ENCODE data around the gene KRTAP1-5. TPM values are rescaled to one million over a fixed set of nuclear protein-coding genes. Genes with fewer than 3 reads are reported as not detected.

Gene KRTAP1-5
- total RNA-seq, 4 donors from 2014 or later = not detected

GRCh38 chr17:40981115-40981514 lies 45.9 kb downstream of the KRTAP1-5 start:
- TF ChIP-seq POLR2A (IDR thresholded peaks at IDR 0.05) = no peak
- no peak for TF ChIP-seq CTCF (IDR thresholded peaks at IDR 0.05)
- no peaks in the 10 kb centered on the region for H3K9me3 ChIP-seq
- no peak overlapping the region for H3K4me3 ChIP-seq
- H3K27ac ChIP-seq = no peak overlapping the region
- intact Hi-C loops (cut with DNase I) = no loop called here
- H3K27me3 ChIP-seq = peaks cover 0 to 24% (median 0%) of the 10 kb centered on the region in 4 donors
- H3K4me1 ChIP-seq = peaks cover 0 to 12% (median 0%) of the 10 kb centered on the region in 3 donors
- H3K36me3 ChIP-seq = no peaks in the 10 kb centered on the region
- DNase-seq = no peak
- WGBS, 2 donors = 61 to 78% methylated on average over 5 of the region's 5 CpGs

GRCh38 chr17:40980596-40980995 lies 46.4 kb downstream of the KRTAP1-5 start:
- no peak overlapping the region for H3K4me3 ChIP-seq
- DNase-seq = no peak
- no peaks in the 10 kb centered on the region for H3K36me3 ChIP-seq
- intact Hi-C loops (cut with DNase I) = no loop called here
- H3K27me3 ChIP-seq = peaks cover 0 to 28% (median 0%) of the 10 kb centered on the region in 4 donors
- no peak overlapping the region for H3K27ac ChIP-seq
- no peak for TF ChIP-seq CTCF (IDR thresholded peaks at IDR 0.05)
- TF ChIP-seq POLR2A (IDR thresholded peaks at IDR 0.05) = no peak
- H3K4me1 ChIP-seq = peaks cover 0 to 12% (median 0%) of the 10 kb centered on the region in 3 donors
- WGBS, 2 donors = 41 to 54% methylated on average over 8 of the region's 8 CpGs
- no peaks in the 10 kb centered on the region for H3K9me3 ChIP-seq

DNA sequence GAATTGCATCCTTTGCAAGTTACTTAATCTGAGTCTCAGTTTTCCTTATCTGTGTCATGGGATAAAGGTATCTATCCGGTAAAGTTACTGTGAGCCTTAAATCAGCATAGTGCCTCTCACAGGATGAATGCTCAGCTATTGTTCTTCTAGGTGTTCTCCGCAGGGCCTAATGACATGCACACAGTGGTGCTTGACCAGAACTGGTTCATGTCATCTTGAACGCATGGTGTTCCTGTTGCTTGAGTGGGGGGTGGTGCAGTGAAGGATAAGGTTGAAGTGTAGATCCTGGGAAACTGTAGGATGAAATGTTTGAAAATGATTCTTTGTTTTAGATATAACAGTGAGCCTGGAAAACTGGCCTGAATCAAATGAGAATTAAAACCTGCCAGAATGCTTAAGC lies 46.9 kb downstream of the KRTAP1-5 start:
- TF ChIP-seq CTCF (IDR thresholded peaks at IDR 0.05) = no peak
- TF ChIP-seq POLR2A (IDR thresholded peaks at IDR 0.05) = no peak
- no peaks in the 10 kb centered on the region for H3K9me3 ChIP-seq
- 87 to 98% methylated on average over 3 of the region's 3 CpGs for WGBS, 2 donors
- H3K4me3 ChIP-seq = no peak overlapping the region
- H3K4me1 ChIP-seq = peaks cover 0 to 12% (median 0%) of the 10 kb centered on the region in 3 donors
- peaks cover 0 to 33% (median 0%) of the 10 kb centered on the region in 4 donors for H3K27me3 ChIP-seq
- H3K27ac ChIP-seq = no peak overlapping the region
- no peaks in the 10 kb centered on the region for H3K36me3 ChIP-seq
- no peak for DNase-seq
- intact Hi-C loops (cut with DNase I) = no loop called here

DNA sequence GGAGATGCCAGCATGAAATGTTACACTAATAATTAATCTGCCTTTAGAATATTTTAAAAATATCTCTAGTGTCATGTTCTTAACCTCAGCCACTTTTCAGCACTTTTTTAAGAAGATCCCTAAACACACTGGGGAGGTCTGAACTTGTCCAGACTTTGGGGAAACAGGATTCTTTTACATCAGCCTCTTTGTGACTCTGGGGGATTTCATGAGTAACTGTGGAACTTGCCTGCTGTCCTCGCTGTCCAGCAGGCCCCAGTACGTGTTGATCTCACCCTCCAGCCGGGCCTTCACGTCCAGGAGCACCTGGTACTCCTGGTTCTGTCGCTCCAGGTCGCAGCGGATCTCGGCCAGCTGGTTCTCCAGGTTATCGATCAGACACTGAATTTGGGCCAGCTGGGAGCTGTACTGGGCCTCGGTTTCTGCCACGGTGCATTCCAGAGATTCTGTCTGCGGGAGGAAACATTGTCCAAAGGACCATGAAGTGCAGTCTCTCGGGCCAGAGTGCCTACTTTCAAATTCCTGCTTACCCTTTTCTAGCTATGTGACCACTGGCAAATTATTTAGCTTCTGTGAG lies 48.3 kb downstream of the KRTAP1-5 start:
- Histone ChIP-seq H3K36me3 (no peaks in the 10 kb centered on the region), H3K4me1 (peaks cover 0 to 12% (median 0%) of the 10 kb centered on the region in 3 donors), H3K27ac (no peak overlapping the region), H3K9me3 (no peaks in the 10 kb centered on the region), H3K4me3 (no peak overlapping the region), H3K27me3 (peaks cover 0 to 33% (median 0%) of the 10 kb centered on the region in 4 donors)
- DNase-seq = no peak
- WGBS, 2 donors = 34 to 63% methylated on average over 9 to 12 of the region's 13 CpGs
- TF ChIP-seq POLR2A (IDR thresholded peaks at IDR 0.05) (no peak), CTCF (IDR thresholded peaks at IDR 0.05) (no peak)
- intact Hi-C loops (cut with DNase I) = no loop called here

Small RNA genes within 50 kb of the gene (small RNA-seq; reads per million reads assigned to genes)
- 0 reads per million in 4 donors for gene KRTAP3-4P

Other genes starting within 250 kb of the KRTAP1-5 start
- not detected for gene KRT27, start 244.7 kb downstream of the KRTAP1-5 start, total RNA-seq
- gene KRT28, start 227.2 kb downstream of the KRTAP1-5 start, total RNA-seq = not detected
- gene KRT10, start 204.6 kb downstream of the KRTAP1-5 start, total RNA-seq = 10 to 100 TPM; 14.4 to 50.0 (median 33.2) TPM
- gene KRT12, start 160.0 kb downstream of the KRTAP1-5 start, total RNA-seq = not detected
- gene KRT20, start 142.0 kb downstream of the KRTAP1-5 start, total RNA-seq = not detected
- gene KRT23, start 89.6 kb downstream of the KRTAP1-5 start, total RNA-seq = 10 to 100 TPM in 1 of 4 donors, 1 to 10 TPM in 2, under 1 TPM in 1; 0.38 to 19.6 (median 4.9) TPM
- gene KRT39, start 60.3 kb downstream of the KRTAP1-5 start, total RNA-seq = not detected
- under 1 TPM in 1 of 4 donors, not detected in 3; 0.19 TPM for gene KRT40, start 42.9 kb downstream of the KRTAP1-5 start, total RNA-seq
- not detected for gene KRTAP3-3, start 33.0 kb downstream of the KRTAP1-5 start, total RNA-seq
- gene KRTAP3-2, start 27.3 kb downstream of the KRTAP1-5 start, total RNA-seq = under 1 TPM in 1 of 4 donors, not detected in 3; 0.57 TPM
- not detected for gene KRTAP3-1, start 18.1 kb downstream of the KRTAP1-5 start, total RNA-seq
- gene KRTAP1-4, start 3.0 kb upstream of the KRTAP1-5 start, total RNA-seq = not detected
- gene KRTAP1-3, start 7.7 kb upstream of the KRTAP1-5 start, total RNA-seq = not detected
- not detected for gene KRTAP1-1, start 14.2 kb upstream of the KRTAP1-5 start, total RNA-seq
- not detected for gene KRTAP2-1, start 20.1 kb upstream of the KRTAP1-5 start, total RNA-seq
- gene KRTAP2-2, start 28.0 kb upstream of the KRTAP1-5 start, total RNA-seq = not detected
- gene KRTAP2-3, start 32.9 kb upstream of the KRTAP1-5 start, total RNA-seq = not detected
- not detected for gene KRTAP2-4, start 38.7 kb upstream of the KRTAP1-5 start, total RNA-seq
- not detected for gene KRTAP4-7, start 56.9 kb upstream of the KRTAP1-5 start, total RNA-seq
- gene KRTAP4-8, start 70.9 kb upstream of the KRTAP1-5 start, total RNA-seq = not detected
- gene KRTAP4-16, start 75.0 kb upstream of the KRTAP1-5 start, total RNA-seq = not detected
- not detected for gene KRTAP4-9, start 78.2 kb upstream of the KRTAP1-5 start, total RNA-seq
- under 1 TPM in 1 of 4 donors, not detected in 3; 0.22 TPM for gene KRTAP4-11, start 91.2 kb upstream of the KRTAP1-5 start, total RNA-seq
- not detected for gene KRTAP4-12, start 97.0 kb upstream of the KRTAP1-5 start, total RNA-seq
- not detected for gene KRTAP4-6, start 113.3 kb upstream of the KRTAP1-5 start, total RNA-seq
- gene KRTAP4-5, start 122.6 kb upstream of the KRTAP1-5 start, total RNA-seq = not detected
- not detected for gene KRTAP4-4, start 133.5 kb upstream of the KRTAP1-5 start, total RNA-seq
- not detected for gene KRTAP4-3, start 141.0 kb upstream of the KRTAP1-5 start, total RNA-seq
- not detected for gene KRTAP4-2, start 151.0 kb upstream of the KRTAP1-5 start, total RNA-seq
- gene KRTAP4-1, start 157.7 kb upstream of the KRTAP1-5 start, total RNA-seq = not detected
- gene KRTAP9-1, start 162.7 kb upstream of the KRTAP1-5 start, total RNA-seq = not detected
- gene KRTAP9-2, start 199.4 kb upstream of the KRTAP1-5 start, total RNA-seq = not detected
- gene KRTAP9-3, start 205.2 kb upstream of the KRTAP1-5 start, total RNA-seq = not detected
- gene KRTAP9-8, start 210.8 kb upstream of the KRTAP1-5 start, total RNA-seq = not detected
- gene KRTAP9-4, start 222.5 kb upstream of the KRTAP1-5 start, total RNA-seq = not detected
- gene KRTAP9-9, start 228.2 kb upstream of the KRTAP1-5 start, total RNA-seq = not detected
- gene KRTAP9-6, start 238.2 kb upstream of the KRTAP1-5 start, total RNA-seq = not detected
- not detected for gene KRTAP9-7, start 248.5 kb upstream of the KRTAP1-5 start, total RNA-seq